Retinal pigment epithelial cell (primary cell): Measurements from ENCODE around the gene KNSTRN.

Experiments used
- DNase-seq: peaks from one replicate; pipeline ENCODE4 v3.0.0-alpha.2; 2010; ENCODE audit warnings: low read depth
- H3K4me3 ChIP-seq: 2 replicates; pipeline ENCODE4 v1.5.1; 2011; ENCODE audit warnings: mild to moderate bottlenecking, low read length, control low read depth, moderate library complexity
- CTCF ChIP-seq: conservative IDR thresholded peaks from 2 replicates; pipeline ENCODE4 v1.5.1; 2011; ENCODE audit warnings: low read depth, low read length, control low read depth, inconsistent platforms

The KNSTRN gene

DNA sequence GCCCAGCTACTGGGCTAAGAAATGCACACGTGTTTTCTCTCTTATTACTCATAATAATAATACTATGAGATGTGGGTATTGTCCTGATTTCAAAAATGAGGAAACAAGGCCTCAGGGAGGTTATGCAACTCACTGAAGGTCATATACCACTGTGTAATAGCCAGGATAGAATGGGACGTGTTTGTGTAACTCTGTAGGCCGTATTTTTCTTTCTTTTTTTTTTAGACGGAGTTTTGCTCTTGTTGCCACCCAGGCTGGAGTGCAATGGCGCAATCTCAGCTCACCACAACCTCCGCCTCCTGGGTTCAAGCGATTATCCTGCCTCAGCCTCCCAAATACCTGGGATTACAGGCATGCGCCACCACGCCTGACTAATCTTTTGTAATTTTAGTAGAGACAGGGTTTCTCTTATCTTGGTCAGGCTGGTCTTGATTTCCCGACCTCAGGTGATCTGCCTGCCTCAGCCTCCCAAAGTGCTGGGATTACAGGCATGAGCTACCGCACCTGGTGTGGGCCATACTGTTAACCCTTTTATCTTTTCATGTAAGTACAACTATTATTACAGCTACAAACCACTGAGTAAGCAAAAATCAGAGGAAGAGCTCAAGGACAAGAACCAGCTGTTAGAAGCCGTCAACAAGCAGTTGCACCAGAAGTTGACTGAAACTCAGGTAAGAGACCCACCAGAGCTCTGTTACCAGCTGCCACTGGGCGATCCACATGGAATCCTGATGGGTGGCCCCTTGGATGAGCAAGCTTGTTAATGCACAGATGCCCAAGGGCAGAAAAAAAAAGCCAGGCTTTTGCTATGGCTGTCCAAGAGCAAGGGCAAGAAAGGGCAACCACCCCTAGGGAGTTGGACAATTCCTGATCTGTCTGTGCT is 6.7 kb downstream of the KNSTRN start:
- no peak for DNase-seq
- no peak for TF ChIP-seq CTCF
- H3K4me3 ChIP-seq, result no peak overlapping the region

DNA sequence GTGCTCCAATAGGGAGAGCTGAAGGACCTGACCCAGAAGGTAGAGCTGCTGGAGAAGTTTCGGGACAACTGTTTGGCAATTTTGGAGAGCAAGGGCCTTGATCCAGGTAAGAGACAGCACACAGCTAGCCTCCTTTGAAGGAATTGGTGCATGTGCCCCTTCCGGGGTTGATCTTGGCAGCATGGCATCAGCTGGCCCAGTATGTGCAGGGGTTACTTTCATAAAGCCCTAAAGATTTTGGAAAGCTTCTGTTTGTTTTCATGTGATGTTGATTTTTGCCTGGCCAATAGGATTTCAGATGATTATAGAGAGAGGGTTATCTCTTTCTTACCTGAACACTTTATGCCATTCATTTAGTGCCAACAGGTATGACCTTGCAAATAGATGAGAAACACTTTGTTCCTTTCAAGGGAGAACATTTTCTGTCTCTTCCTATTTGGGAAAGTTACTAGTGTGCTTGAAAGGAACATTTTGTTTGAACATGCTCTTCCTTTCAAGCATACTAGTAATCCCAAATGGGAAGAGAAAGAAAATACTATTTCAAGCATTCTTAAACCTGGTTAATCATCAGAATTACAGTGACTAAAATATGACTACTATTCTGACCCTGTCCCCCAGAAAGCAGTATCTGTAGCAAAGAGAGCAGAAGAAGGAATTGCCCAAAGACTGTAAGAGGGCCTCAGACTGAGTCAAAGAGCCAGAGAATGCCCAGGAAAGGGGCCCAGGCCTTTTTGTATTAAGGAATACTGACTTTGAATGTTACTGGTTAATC is 7.5 kb downstream of the KNSTRN start:
- no peak for DNase-seq
- H3K4me3 ChIP-seq, result no peak overlapping the region
- no peak for TF ChIP-seq CTCF

DNA sequence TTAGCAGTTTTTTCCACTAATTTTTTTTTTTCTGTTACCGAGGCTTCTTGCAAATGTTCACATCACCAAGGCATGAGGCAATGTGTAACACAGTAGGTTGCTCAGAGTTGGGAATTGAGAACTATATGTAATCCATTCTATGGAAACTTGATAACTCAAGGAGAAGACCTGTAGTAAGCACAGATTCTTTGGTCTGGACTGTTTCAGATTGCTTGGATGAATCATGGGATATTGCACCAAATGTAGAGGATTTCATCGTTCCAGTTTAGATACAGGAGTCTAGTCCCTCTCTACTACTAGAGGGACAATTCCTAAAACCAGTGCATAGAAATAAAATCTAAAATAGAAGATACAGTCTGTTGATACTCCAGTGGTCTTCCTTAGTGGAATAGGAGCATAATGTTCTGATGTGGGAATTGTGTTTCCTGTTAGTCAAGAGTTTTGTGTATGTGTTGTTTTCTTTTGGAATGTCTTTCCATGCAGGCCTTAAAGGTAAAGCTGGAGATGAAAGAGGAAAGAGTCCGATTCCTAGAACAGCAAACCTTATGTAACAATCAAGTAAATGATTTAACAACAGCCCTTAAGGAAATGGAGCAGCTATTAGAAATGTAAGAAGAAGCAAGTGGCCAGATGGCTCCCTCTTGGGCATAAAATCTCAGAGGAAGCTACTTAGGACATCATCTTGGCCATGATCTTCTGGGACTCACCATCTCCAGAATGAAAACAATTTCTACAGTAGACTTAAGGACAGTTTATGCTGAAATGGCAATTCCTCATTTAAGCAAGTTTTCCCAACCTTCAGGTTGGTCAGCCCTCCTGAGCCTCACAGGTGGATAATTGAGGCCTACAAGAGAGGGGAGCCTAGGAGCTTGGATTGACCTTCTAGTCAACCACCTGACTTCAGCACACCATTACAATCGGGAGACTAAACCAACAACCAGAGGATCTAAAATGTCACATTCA is 10.7 kb downstream of the KNSTRN start:
- no peak for DNase-seq

DNA sequence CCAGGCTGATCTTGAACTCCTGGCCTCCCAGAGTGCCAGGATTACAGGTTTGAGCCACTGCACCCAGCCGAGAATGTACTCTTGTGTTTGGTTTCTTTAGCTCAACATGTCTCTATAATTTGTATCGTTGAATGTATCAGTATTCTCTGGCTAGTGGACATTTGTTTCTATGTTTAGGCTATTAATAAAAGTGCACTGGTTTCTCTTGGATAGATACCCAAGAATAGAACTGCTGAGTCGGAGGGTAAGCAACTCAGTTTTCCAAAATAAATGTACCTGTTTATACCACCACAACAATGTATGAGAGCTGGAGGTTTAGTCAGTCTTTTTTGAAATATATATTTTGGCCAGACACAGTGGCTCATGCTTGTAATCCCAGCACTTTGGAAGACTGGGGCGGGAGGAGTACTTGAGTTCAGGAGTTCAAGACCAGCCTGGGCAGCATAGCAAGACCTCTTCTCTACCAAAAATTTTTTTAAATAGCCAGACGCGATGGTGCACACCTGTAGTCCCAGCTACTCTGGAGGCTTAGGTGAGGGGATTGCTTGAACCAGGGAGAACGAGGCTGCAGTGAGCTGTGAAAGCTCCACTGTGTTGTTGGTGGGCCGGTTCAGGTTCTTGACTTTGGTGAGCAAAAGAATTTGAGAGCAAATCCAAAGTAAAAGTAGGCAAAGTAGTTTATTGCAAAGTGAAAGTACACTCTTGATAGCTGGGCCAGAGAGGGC is 15.3 kb downstream of the KNSTRN start:
- no peak overlapping the region for H3K4me3 ChIP-seq
- no peak for TF ChIP-seq CTCF
- no peak for DNase-seq

More for the DNA sequence above, 10.7 kb downstream of the KNSTRN start:
- TF ChIP-seq CTCF, result no peak
- no peak overlapping the region for H3K4me3 ChIP-seq

GRCh38 chr15:40398413-40398873 is 15.9 kb downstream of the KNSTRN start:
- no peak for TF ChIP-seq CTCF
- DNase-seq, result no peak
- no peak overlapping the region for H3K4me3 ChIP-seq

DNA sequence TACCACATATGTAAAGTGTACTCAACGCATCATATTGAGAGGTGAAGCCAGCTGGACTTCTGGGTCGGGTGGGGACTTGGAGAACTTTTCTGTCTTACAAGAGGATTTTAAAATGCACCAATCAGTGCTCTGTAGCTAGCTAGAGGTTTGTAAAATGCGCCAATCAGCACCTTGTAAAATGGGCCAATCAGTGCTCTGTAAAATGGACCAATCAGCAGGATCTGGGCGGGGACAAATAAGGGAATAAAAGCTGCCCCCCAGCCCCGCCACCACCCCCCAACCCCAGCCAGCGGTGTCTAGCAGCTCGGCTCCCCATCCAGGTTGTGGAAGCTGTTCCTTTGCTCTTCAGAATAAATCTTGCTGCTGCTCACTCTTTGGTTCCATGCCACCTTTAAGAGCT is 16.8 kb downstream of the KNSTRN start:
- no peak overlapping the region for H3K4me3 ChIP-seq
- TF ChIP-seq CTCF, result no peak
- DNase-seq, result no peak
